Measurements from ENCODE around the gene STRBP.

DNA sequence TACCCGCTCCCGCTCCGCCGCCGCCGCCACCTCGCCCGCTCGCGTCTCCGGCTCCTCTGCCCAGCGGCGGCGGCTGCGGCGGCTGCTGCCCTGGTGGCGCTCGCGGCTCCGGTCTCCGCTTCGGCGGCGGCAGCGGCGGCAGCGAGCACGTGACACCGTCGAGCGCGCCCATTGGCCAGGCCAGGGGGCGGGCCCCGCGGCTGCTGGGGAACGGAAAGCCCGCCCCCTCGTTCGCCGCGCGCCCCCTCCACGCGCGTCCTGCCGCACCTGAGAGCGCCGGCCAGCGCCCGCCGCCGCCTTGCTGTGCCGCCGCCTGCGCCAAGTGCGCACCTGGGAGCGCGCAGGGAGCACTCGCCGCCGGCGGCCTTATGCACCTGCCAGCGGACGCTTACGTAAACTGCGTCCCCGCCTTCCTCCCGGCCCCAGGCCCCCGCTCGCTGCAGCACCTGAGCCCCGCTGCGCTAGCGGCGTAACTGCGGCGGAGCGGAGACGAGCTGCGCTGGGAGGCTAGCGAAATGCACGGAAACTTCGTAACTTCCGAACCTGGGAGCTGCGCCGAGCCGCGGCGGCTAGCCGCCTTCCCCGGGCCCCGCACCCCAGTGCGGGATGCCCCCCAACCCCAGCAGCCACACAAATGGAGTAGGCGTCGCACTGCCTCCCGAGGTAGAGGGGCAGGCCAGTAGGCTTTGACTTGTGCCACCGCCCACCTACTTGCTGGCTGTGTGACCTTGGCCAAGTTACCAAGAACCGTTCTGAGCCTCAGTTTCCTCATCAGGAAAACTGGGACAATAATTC, at the start of gene STRBP:
- TF ChIP-seq, protein P1, sequence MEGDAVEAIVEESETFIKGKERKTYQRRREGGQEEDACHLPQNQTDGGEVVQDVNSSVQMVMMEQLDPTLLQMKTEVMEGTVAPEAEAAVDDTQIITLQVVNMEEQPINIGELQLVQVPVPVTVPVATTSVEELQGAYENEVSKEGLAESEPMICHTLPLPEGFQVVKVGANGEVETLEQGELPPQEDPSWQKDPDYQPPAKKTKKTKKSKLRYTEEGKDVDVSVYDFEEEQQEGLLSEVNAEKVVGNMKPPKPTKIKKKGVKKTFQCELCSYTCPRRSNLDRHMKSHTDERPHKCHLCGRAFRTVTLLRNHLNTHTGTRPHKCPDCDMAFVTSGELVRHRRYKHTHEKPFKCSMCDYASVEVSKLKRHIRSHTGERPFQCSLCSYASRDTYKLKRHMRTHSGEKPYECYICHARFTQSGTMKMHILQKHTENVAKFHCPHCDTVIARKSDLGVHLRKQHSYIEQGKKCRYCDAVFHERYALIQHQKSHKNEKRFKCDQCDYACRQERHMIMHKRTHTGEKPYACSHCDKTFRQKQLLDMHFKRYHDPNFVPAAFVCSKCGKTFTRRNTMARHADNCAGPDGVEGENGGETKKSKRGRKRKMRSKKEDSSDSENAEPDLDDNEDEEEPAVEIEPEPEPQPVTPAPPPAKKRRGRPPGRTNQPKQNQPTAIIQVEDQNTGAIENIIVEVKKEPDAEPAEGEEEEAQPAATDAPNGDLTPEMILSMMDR (IDR thresholded peaks at IDR 0.05; ENCODE audit: low read depth, low read length, poor library complexity, severe bottlenecking), result no peak
- TF ChIP-seq EZH2phosphoT487 (IDR thresholded peaks at IDR 0.05; ENCODE audit: borderline replicate concordance, low read length), result no peak

Measured in DOHH2 (cell line).